ENCODE data around the gene C1orf122.

Gene C1orf122

DNA sequence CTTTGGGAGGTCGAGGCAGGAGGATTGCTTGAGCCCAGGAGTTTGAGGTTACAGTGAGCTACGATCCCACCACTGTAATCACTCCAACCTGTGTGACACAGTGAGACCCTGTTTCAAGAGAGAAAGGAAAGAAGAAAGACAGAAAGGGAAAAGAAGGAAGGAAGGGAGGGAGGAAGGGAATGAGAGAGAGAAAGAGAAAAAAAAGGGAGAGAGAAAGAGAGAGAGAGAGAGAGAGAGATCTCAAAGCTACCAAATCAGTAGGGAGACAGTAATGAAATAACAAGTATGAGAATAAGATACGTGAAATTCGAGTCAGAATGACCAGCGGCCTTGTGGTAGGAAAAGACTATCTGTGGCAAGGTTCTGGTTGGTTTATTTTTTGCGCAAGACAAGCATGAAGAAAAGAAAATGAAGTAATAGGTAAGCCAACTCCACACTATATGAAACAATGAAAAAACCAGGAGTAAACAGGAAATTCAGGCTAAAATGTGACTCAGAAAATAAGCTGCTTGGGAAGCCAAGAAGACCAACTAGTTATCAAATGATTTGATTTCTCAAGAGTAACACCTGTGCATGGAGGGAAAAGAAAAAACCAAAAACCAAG is 42.9 kb downstream of the C1orf122 start:
- Histone ChIP-seq H3K4me1 (ENCODE audit: control insufficient read depth, insufficient read depth, low read length) (no peaks in the 10 kb centered on the region), H3K4me3 (ENCODE audit: low read depth, low read length) (no peak overlapping the region)

DNA sequence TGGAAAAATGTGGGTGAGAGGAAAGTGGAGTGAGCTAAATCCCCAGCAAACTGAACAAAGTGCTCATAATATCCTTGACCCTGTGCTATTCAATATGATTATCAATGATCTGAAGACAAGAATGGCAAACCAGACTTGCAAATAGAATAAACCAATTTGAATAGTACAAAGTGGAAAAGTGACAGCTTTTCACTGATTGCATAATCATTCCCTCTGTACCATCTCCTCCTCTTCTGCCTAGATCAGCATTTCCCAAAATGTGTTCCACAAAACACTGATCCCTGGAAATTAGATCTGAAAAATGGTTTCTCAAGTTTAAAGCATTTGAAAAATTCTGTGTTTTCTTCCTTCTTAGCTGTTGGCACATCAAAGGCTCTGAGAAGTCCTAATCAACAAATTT is 43.7 kb downstream of the C1orf122 start:
- H3K4me3 ChIP-seq (ENCODE audit: low read depth, low read length), result no peak overlapping the region
- H3K9me3 ChIP-seq (ENCODE audit: control insufficient read depth, insufficient read depth, low read length), result no peaks in the 10 kb centered on the region
- H3K9ac ChIP-seq (ENCODE audit: low read depth, low read length), result no peak overlapping the region
- no peaks in the 10 kb centered on the region for H3K36me3 ChIP-seq (ENCODE audit: control insufficient read depth, insufficient read depth, low read length)
- no peaks in the 10 kb centered on the region for H3K4me1 ChIP-seq (ENCODE audit: control insufficient read depth, insufficient read depth, low read length)
- no peaks in the 10 kb centered on the region for H3K27me3 ChIP-seq (ENCODE audit: control insufficient read depth, insufficient read depth, low read length)

More for the DNA sequence above, 42.9 kb downstream of the C1orf122 start:
- H3K9me3 ChIP-seq (ENCODE audit: control insufficient read depth, insufficient read depth, low read length), result no peaks in the 10 kb centered on the region
- no peaks in the 10 kb centered on the region for H3K27me3 ChIP-seq (ENCODE audit: control insufficient read depth, insufficient read depth, low read length)
- H3K9ac ChIP-seq (ENCODE audit: low read depth, low read length), result no peak overlapping the region
- H3K36me3 ChIP-seq (ENCODE audit: control insufficient read depth, insufficient read depth, low read length), result no peaks in the 10 kb centered on the region

DNA sequence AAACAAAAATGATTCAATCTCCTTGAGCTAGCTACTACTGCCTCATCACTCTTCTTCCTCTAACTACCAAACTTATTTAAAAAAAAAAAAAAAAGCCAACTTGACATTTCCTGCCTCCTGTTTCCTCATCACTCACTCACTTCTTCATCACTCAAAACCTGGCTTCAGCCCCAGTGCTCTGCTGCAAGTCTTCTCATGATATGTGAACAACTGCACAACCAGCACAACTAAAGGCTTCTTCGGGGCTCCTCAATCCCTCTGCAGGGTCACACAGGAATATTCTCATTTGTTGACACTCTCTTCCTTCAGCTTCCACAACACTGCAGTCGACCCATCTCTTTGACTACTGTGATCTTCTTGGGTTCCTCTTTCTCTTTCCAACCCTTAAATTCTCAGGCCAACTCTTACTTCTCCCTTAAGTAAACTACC is 44.2 kb downstream of the C1orf122 start:
- H3K27me3 ChIP-seq (ENCODE audit: control insufficient read depth, insufficient read depth, low read length), result no peaks in the 10 kb centered on the region
- H3K4me1 ChIP-seq (ENCODE audit: control insufficient read depth, insufficient read depth, low read length), result no peaks in the 10 kb centered on the region
- no peak overlapping the region for H3K9ac ChIP-seq (ENCODE audit: low read depth, low read length)
- no peak overlapping the region for H3K4me3 ChIP-seq (ENCODE audit: low read depth, low read length)
- H3K9me3 ChIP-seq (ENCODE audit: control insufficient read depth, insufficient read depth, low read length), result no peaks in the 10 kb centered on the region
- H3K36me3 ChIP-seq (ENCODE audit: control insufficient read depth, insufficient read depth, low read length), result peaks cover 1% of the 10 kb centered on the region

GRCh38 chr1:37853157-37853556 is 45.6 kb downstream of the C1orf122 start:
- H3K9me3 ChIP-seq (ENCODE audit: control insufficient read depth, insufficient read depth, low read length), result no peaks in the 10 kb centered on the region
- no peaks in the 10 kb centered on the region for H3K4me1 ChIP-seq (ENCODE audit: control insufficient read depth, insufficient read depth, low read length)
- peaks cover 5% of the 10 kb centered on the region for H3K36me3 ChIP-seq (ENCODE audit: control insufficient read depth, insufficient read depth, low read length)
- no peak overlapping the region for H3K4me3 ChIP-seq (ENCODE audit: low read depth, low read length)
- H3K9ac ChIP-seq (ENCODE audit: low read depth, low read length), result no peak overlapping the region
- H3K27me3 ChIP-seq (ENCODE audit: control insufficient read depth, insufficient read depth, low read length), result no peaks in the 10 kb centered on the region

DNA sequence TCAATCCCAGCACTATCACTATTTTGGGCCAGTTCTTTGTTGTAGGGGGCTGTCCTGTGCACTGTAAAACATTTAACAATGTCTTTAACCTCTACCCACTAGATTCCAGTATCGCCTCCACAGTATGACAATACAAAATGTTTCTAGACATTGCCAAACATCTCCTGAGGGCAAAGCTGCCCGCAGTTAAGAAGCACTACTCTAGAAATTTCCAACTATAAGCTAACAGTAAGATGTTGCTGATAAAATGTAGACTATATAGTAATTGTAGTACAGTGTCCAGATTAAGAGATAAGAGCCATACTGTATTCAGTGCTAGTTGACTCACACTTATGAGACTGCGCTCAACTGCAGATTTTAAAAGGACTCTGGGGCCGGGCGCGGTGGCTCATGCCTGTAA is 46.8 kb downstream of the C1orf122 start:
- no peaks in the 10 kb centered on the region for H3K9me3 ChIP-seq (ENCODE audit: control insufficient read depth, insufficient read depth, low read length)
- H3K9ac ChIP-seq (ENCODE audit: low read depth, low read length), result no peak overlapping the region
- no peaks in the 10 kb centered on the region for H3K4me1 ChIP-seq (ENCODE audit: control insufficient read depth, insufficient read depth, low read length)
- no peaks in the 10 kb centered on the region for H3K27me3 ChIP-seq (ENCODE audit: control insufficient read depth, insufficient read depth, low read length)
- H3K4me3 ChIP-seq (ENCODE audit: low read depth, low read length), result no peak overlapping the region
- peaks cover 5% of the 10 kb centered on the region for H3K36me3 ChIP-seq (ENCODE audit: control insufficient read depth, insufficient read depth, low read length)

Data from iPS-15b (cell line).